Upper lobe of right lung (tissue), 1 donor: ENCODE results near the gene LIPI. TPM values are rescaled to one million over a fixed set of nuclear protein-coding genes. Genes with fewer than 3 reads are reported as not detected.
"Not testable (repeated sequence)": the region's sequence is repeated elsewhere in the genome, so short reads cannot be mapped to it uniquely, and the experiment has no call there.

Source experiments
- ATAC-seq: fragments of 200-7000 bp; cut with Tn5 transposase; one replicate; pipeline ENCODE4 v1.9.1; 2020; ENCODE audit warnings: mild to moderate bottlenecking, moderate library complexity
- DNase-seq: peaks from one replicate; pipeline ENCODE4 v3.0.0-alpha.2; 2020
- H3K27ac ChIP-seq: fragments of 200-600 bp; one replicate; pipeline ENCODE4 v1.8.0; 2022
- H3K27me3 ChIP-seq: fragments of 200-600 bp; one replicate; pipeline ENCODE4 v1.8.0; 2022; ENCODE audit warnings: mild to moderate bottlenecking
- H3K36me3 ChIP-seq: fragments of 200-600 bp; one replicate; pipeline ENCODE4 v1.8.0; 2022
- H3K4me1 ChIP-seq: fragments of 200-600 bp; one replicate; pipeline ENCODE4 v1.8.0; 2022
- H3K4me3 ChIP-seq: fragments of 200-600 bp; one replicate; pipeline ENCODE4 v1.8.0; 2022; ENCODE audit warnings: mild to moderate bottlenecking
- H3K9me3 ChIP-seq: fragments of 200-600 bp; one replicate; pipeline ENCODE4 v1.8.0; 2022
- CTCF ChIP-seq: fragments of 200-600 bp; IDR thresholded peaks from one replicate; pipeline ENCODE4 v1.8.0; 2022; ENCODE audit warnings: antibody characterized with exemption
- intact Hi-C: fragments of 100-400 bp; cut with DNase I; formaldehyde crosslinking; loops from one replicate; pipeline ENCODE4 v1.11.0; 2022
- total RNA-seq: library from RNA; stranded (reverse); fragmentation: NEBNext Ultra II Directional; extraction: Animal tissue kit (Norgen Biotek cat#: 25700); gene quantifications from one replicate; pipeline ENCODE4 v1.2.1, GENCODE V29; 2021
- donor health status: DM: no; HTN: yes; CAD: no; lungs with severe emphysema.

LIPI gene
- total RNA-seq, 1 donor from 2014 or later: not detected

- DNase-seq: no peak
- Histone ChIP-seq H3K27ac (no peak overlapping the region), H3K27me3 (no peaks in the 10 kb centered on the region), H3K4me3 (no peak overlapping the region), H3K4me1 (no peaks in the 10 kb centered on the region), H3K36me3 (no peaks in the 10 kb centered on the region), H3K9me3 (no peaks in the 10 kb centered on the region)
- intact Hi-C loops: no loop called here
- ATAC-seq: no peak
- no peak for TF ChIP-seq CTCF
Measured at GRCh38 chr21:14229399-14229798, 18.6 kb upstream of the LIPI start.

- TF ChIP-seq CTCF: no peak
- Histone ChIP-seq H3K9me3 (no peaks in the 10 kb centered on the region), H3K4me3 (no peak overlapping the region), H3K27me3 (no peaks in the 10 kb centered on the region), H3K4me1 (no peaks in the 10 kb centered on the region), H3K27ac (no peak overlapping the region), H3K36me3 (no peaks in the 10 kb centered on the region)
- intact Hi-C loops: no loop called here
- ATAC-seq (no peak), DNase-seq (no peak)
Measured at GRCh38 chr21:14223365-14223764, 12.6 kb upstream of the LIPI start.

- no peak within 1 kb of the TSS for H3K27ac ChIP-seq
- H3K27me3 ChIP-seq: no peaks in the 10 kb centered on the region
- ATAC-seq: peak; percentile 100
- intact Hi-C loops: no loop called here
- no peak for TF ChIP-seq CTCF
- peak within 1 kb of the TSS; percentile 62 for H3K4me3 ChIP-seq
- no peaks in the 10 kb centered on the region for H3K9me3 ChIP-seq
- peak; percentile 90 for DNase-seq
- H3K4me1 ChIP-seq: no peaks in the 10 kb centered on the region
- no peaks in the 10 kb centered on the region for H3K36me3 ChIP-seq
Measured at GRCh38 chr21:14215971-14216641, 5.4 kb upstream of the LIPI start, which contains the start of gene RBM11. TSS of gene RBM11 (plus strand) at chr21:14216157. CDS start at chr21:14216187, 30 bp downstream.

- intact Hi-C loops: no loop called here
- no peak for DNase-seq
- ATAC-seq: no peak
- Histone ChIP-seq H3K36me3 (no peaks in the 10 kb centered on the region), H3K4me3 (no peak overlapping the region), H3K27me3 (no peaks in the 10 kb centered on the region), H3K9me3 (no peaks in the 10 kb centered on the region), H3K27ac (no peak overlapping the region), H3K4me1 (no peaks in the 10 kb centered on the region)
- TF ChIP-seq CTCF: no peak
Measured at GRCh38 chr21:14213164-14213563, 2.4 kb upstream of the LIPI start.

- no peak for TF ChIP-seq CTCF
Measured at GRCh38 chr21:14206222-14206621, 4.5 kb downstream of the LIPI start.

GRCh38 chr21:14166463-14167223 is 44.1 kb downstream of the LIPI start:
- H3K4me3 ChIP-seq, ATAC-seq, H3K27ac ChIP-seq, H3K27me3 ChIP-seq, DNase-seq, H3K4me1 ChIP-seq, H3K9me3 ChIP-seq, H3K36me3 ChIP-seq, intact Hi-C loops: not testable (repeated sequence)

More at GRCh38 chr21:14206222-14206621, 4.5 kb downstream of the LIPI start:
- Histone ChIP-seq H3K4me3 (no peak overlapping the region), H3K9me3 (no peaks in the 10 kb centered on the region), H3K4me1 (no peaks in the 10 kb centered on the region), H3K36me3 (no peaks in the 10 kb centered on the region), H3K27ac (no peak overlapping the region), H3K27me3 (no peaks in the 10 kb centered on the region)
- ATAC-seq (no peak), DNase-seq (no peak)
- intact Hi-C loops: no loop called here
